H1 (cell line): ENCODE measurements around the gene NELFB. TPM values are rescaled to one million over a fixed set of nuclear protein-coding genes. Genes with fewer than 3 reads are reported as not detected.

Source experiments
- KDM5A ChIP-seq: fragments of 200-600 bp; IDR thresholded peaks from 2 replicates; pipeline ENCODE4 v1.7.1; 2012; ENCODE audit warnings: mild to moderate bottlenecking, low read length, inconsistent platforms, mixed read lengths
- polyA plus RNA-seq, 7 experiments: library from polyadenylated mRNA; depleted of rRNA in 3 of 7; stranded (reverse) in 5 of 7; unstranded in 2 of 7; fragments of >200 nt in 5 of 7; fragments of 200-250 nt in 2 of 7; gene quantifications; 1 replicate in 5 of 7; 2 replicates in 1 of 7; 4 replicates in 1 of 7; pipeline versions ENCODE4 v1.2.1 to v1.2.3, GENCODE V29; 2011 to 2013; ENCODE audit warnings: missing spikeins in 2 of 7, mixed read lengths in 2 of 7
- total RNA-seq: library from RNA; stranded (reverse); fragmentation: NEBNext Ultra II Directional; extraction: Animal tissue kit (Norgen Biotek cat#: 25700); gene quantifications from 2 replicates; pipeline ENCODE4 v1.2.1, GENCODE V29; 2021
- TF ChIP-seq, protein P1 (sequence below): IDR thresholded peaks from 2 replicates; pipeline ENCODE4 v1.6.1; 2012; ENCODE audit warnings: low read length, inconsistent platforms

NELFB gene
- total and polyA plus RNA-seq, 2 of the 8 experiments (the other 6 are each of a cell fraction or from before 2014, with no cell fraction given), result 57.6 to 78.0 TPM

DNA sequence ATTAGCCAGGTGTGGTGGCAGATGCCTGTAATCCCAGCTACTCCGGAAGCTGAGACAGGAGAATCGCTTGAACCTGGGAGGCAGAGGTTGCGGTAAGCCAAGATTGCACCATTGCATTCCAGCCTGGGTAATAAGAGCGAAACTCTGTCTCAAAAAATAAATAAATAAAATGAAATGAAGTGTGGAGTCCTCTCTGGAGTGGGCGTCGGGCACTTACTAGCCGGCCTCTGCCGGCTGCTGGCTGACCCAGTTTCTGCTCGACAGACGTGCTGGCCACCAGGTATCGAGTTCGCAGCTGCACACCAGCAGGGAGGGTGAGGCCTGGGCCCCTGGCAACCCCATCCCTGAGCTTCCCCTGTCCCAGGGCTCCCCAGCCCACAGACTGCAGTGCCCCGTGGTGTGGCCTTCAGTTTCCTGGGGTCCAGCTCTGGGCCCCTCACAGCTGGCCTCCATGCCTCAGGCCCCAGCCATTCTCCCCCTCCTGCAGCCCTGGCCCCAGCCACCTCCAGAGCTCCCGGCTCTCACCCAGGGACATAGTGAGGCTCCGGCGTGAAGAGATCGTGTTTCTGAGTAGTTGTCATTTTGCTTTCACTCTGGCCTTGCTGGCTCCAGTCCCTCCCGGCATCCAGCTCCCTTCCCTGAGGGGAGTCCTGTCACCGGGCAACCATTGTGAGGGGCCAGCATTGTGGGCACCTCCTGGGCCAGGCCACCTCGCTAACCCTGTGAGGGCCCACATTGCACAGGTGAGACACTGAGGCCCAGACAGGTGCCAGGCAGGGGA is 7.8 kb upstream of the NELFB start (continued):
- TF ChIP-seq KDM5A, result no peak
- TF ChIP-seq, protein P1, sequence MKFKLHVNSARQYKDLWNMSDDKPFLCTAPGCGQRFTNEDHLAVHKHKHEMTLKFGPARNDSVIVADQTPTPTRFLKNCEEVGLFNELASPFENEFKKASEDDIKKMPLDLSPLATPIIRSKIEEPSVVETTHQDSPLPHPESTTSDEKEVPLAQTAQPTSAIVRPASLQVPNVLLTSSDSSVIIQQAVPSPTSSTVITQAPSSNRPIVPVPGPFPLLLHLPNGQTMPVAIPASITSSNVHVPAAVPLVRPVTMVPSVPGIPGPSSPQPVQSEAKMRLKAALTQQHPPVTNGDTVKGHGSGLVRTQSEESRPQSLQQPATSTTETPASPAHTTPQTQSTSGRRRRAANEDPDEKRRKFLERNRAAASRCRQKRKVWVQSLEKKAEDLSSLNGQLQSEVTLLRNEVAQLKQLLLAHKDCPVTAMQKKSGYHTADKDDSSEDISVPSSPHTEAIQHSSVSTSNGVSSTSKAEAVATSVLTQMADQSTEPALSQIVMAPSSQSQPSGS, result no peak
